Tibial artery (tissue), 4 donors: ENCODE measurements around the gene RASGRF1.
A peak's percentile ranks its signal among the peaks of the same experiment; 100 is the strongest.

ENCODE experiments used
- DNase-seq, 2 donors: peaks; one replicate each; pipeline ENCODE4 v3.0.0-alpha.2; 2019
- H3K27ac ChIP-seq, 2 donors: fragments of 200-600 bp; sonication (generic) in 1 of 2; 1 replicate in 1 of 2; 2 replicates in 1 of 2; pipeline ENCODE4 v1.5.1; 2018 to 2019; ENCODE audit warnings: mild to moderate bottlenecking in 1 of 2
- H3K27me3 ChIP-seq, 2 donors: fragments of 200-600 bp; sonication (generic) in 1 of 2; one replicate each; pipeline versions ENCODE4 v1.5.1 to v1.6.0; 2016 to 2019
- H3K36me3 ChIP-seq, 3 donors: fragments of 200-600 bp; sonication (generic) in 2 of 3; one replicate each; pipeline ENCODE4 v1.5.1; 2016 to 2019; ENCODE audit warnings: mild to moderate bottlenecking in 2 of 3
- H3K4me1 ChIP-seq, 4 donors: fragments of 200-600 bp; sonication (generic) in 2 of 4; 1 replicate in 3 of 4; 2 replicates in 1 of 4; pipeline ENCODE4 v1.5.1; 2016 to 2019
- H3K4me3 ChIP-seq, 2 donors: fragments of 200-600 bp; sonication (generic) in 1 of 2; 1 replicate in 1 of 2; 2 replicates in 1 of 2; pipeline ENCODE4 v1.5.1; 2018 to 2019; ENCODE audit warnings: mild to moderate bottlenecking in 2 of 2
- H3K9me3 ChIP-seq, 3 donors: fragments of 200-600 bp; sonication (generic) in 1 of 3; one replicate each; pipeline ENCODE4 v1.5.1; 2016 to 2019
- CTCF ChIP-seq, 2 experiments: fragments of 200-600 bp in 1 of 2; fragments of 450-650 bp in 1 of 2; IDR thresholded peaks; one replicate each; pipeline ENCODE4 v1.5.1; 2017 to 2019; ENCODE audit warnings: antibody characterized with exemption in 2 of 2, mild to moderate bottlenecking in 1 of 2, moderate library complexity in 1 of 2
- intact Hi-C: fragments of 100-400 bp; cut with DNase I; formaldehyde crosslinking; loops from one replicate; pipeline ENCODE4 v1.15.0; 2023; ENCODE audit warnings: low total_unique reads

Gene RASGRF1

DNA sequence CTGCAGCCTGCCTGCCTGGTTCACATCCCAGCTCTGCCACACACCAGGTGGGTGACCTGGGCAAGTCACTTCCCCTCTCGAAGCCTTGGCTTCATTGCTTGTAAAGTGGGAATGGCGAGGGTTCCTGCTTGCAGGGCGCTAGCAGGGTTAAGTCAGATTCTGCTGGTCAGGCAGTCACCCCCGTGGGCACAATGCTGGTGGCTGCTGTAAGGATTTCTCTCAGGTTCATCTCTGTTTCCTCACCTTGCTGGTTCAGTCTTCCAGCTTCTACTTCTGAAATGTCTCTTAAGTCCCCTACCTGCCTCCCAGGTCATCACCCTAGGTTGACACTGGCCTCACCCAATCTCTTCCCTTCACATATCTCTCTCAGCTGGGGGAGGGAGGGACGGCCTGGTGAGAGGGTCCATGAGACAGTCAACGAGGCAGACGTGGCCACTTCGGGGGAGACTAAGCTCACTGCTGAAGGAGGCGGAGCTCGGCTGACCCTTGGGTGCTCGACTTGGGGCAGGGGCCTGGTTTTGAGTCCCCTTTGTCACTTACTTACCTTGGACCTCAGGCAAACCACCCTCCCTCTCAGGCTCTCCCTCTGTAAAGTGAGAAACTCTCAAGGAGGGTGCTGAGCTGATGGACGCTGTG is 157.3 kb downstream of the RASGRF1 start:
- peak overlapping the region in 1 of 2 donors; percentile 30 for H3K4me3 ChIP-seq
- no peak for TF ChIP-seq CTCF (IDR thresholded peaks at IDR 0.05)
- intact Hi-C loops, result no loop called here
- H3K4me1 ChIP-seq, result peaks cover 0 to 51% (median 12%) of the 10 kb centered on the region in 4 donors
- no peak for DNase-seq
- no peaks in the 10 kb centered on the region for H3K9me3 ChIP-seq
- H3K36me3 ChIP-seq, result no peaks in the 10 kb centered on the region
- peak overlapping the region; percentile 39 to 59 for H3K27ac ChIP-seq
- H3K27me3 ChIP-seq, result no peaks in the 10 kb centered on the region

- H3K27ac ChIP-seq, result no peak overlapping the region
- intact Hi-C loops, result no loop called here
- H3K36me3 ChIP-seq, result peaks cover 0 to 6% (median 6%) of the 10 kb centered on the region in 3 donors
- DNase-seq, result no peak
- no peaks in the 10 kb centered on the region for H3K9me3 ChIP-seq
- no peak overlapping the region for H3K4me3 ChIP-seq
- H3K4me1 ChIP-seq, result peaks cover 0 to 51% (median 12%) of the 10 kb centered on the region in 4 donors
- H3K27me3 ChIP-seq, result no peaks in the 10 kb centered on the region
- no peak for TF ChIP-seq CTCF (IDR thresholded peaks at IDR 0.05)
These were observed 158.2 kb downstream of the RASGRF1 start for GRCh38 chr15:78932258-78932808.

- Histone ChIP-seq H3K9me3 (no peaks in the 10 kb centered on the region), H3K27me3 (no peaks in the 10 kb centered on the region), H3K4me3 (no peak overlapping the region), H3K4me1 (peaks cover 0 to 51% (median 12%) of the 10 kb centered on the region in 4 donors), H3K36me3 (peaks cover 0 to 13% (median 12%) of the 10 kb centered on the region in 3 donors), H3K27ac (peak overlapping the region in 1 of 2 donors; percentile 19)
- intact Hi-C loops, result no loop called here
- peak in 1 of 2 donors; percentile 65 for DNase-seq
- TF ChIP-seq CTCF (IDR thresholded peaks at IDR 0.05), result no peak
These were observed 158.9 kb downstream of the RASGRF1 start for GRCh38 chr15:78931439-78932257.

DNA sequence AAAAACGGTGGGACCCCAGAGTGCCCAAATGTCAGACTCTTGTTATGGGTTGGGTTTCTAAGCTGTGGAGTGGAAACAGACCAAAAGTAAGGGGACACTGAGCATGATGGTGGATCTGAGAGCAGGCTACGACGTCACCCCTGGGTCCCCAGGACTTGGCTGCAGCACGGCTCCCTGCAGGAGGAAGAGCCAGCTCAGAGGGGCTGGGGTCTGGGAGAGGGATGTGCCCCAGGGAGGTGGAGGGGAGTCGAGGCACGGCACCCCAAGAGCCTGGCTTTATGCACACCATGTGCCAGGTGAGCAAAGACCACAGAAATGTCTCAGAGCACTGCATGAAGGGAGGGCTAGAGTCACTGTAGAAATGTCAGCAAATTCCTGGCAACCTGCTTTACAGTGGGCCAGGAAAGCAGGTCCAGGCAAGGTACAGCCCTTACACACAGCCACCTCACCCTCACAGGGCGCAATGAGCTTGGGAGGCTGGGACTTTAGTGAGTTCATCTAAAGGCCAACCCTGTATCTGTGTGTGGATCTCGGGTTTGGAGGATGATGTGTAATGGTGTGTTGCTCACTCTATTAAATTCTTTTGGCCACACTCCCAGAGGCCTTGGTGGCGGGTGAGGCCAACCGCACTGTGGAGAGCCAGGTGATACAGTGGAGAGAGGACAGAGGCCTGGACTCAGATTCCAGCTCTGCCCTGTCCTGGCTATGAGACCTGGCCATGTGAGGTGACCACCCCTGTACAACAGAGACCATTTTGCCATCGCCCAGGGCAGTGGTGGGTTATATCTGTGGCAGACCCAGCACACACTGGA is 159.8 kb downstream of the RASGRF1 start:
- Histone ChIP-seq H3K27ac (peak overlapping the region in 1 of 2 donors; percentile 19), H3K36me3 (peaks cover 1 to 21% (median 20%) of the 10 kb centered on the region in 3 donors), H3K9me3 (no peaks in the 10 kb centered on the region), H3K4me1 (peaks cover 0 to 51% (median 12%) of the 10 kb centered on the region in 4 donors), H3K27me3 (no peaks in the 10 kb centered on the region), H3K4me3 (no peak overlapping the region)
- no peak for TF ChIP-seq CTCF (IDR thresholded peaks at IDR 0.05)
- DNase-seq, result peak in 1 of 2 donors; percentile 75
- intact Hi-C loops, result no loop called here

GRCh38 chr15:78929536-78930264 is 160.9 kb downstream of the RASGRF1 start:
- H3K27ac ChIP-seq, result no peak overlapping the region
- H3K4me1 ChIP-seq, result peaks cover 0 to 50% (median 11%) of the 10 kb centered on the region in 4 donors
- TF ChIP-seq CTCF (IDR thresholded peaks at IDR 0.05), result no peak
- peaks cover 12 to 31% (median 31%) of the 10 kb centered on the region in 3 donors for H3K36me3 ChIP-seq
- H3K4me3 ChIP-seq, result no peak overlapping the region
- intact Hi-C loops, result no loop called here
- H3K27me3 ChIP-seq, result no peaks in the 10 kb centered on the region
- DNase-seq, result no peak
- no peaks in the 10 kb centered on the region for H3K9me3 ChIP-seq
